CD14-positive monocyte (primary cell): ENCODE data around the gene PFDN1. TPM values are rescaled to one million over a fixed set of nuclear protein-coding genes. Genes with fewer than 3 reads are reported as not detected.

ENCODE experiments used
- DNase-seq, 3 donors: peaks; one replicate each; pipeline ENCODE4 v3.0.0-alpha.2; 2011 to 2022
- H2AFZ ChIP-seq: 2 replicates; pipeline ENCODE4 v1.6.0; 2012; ENCODE audit warnings: mild to moderate bottlenecking, low read depth, low read length, inconsistent platforms; ENCODE audit not compliant: insufficient read depth, poor library complexity, severe bottlenecking
- H3K27ac ChIP-seq, 2 donors: 1 replicate in 1 of 2; 2 replicates in 1 of 2; pipeline ENCODE4 v1.5.1; 2012 to 2013; ENCODE audit warnings: low read length in 2 of 2, control low read depth in 1 of 2, inconsistent platforms in 1 of 2, low read depth in 1 of 2, mild to moderate bottlenecking in 1 of 2
- H3K27me3 ChIP-seq, 2 donors: one replicate each; pipeline versions ENCODE4 v1.6.0 to v1.6.1; 2011 to 2013; ENCODE audit warnings: low read length in 2 of 2; ENCODE audit not compliant: control insufficient read depth in 2 of 2, insufficient read depth in 2 of 2
- H3K36me3 ChIP-seq, 2 donors: replicated peaks in 1 of 2; 1 replicate in 1 of 2; 2 replicates in 1 of 2; pipeline versions ENCODE4 v1.5.1 to v1.6.1; 2012 to 2013; ENCODE audit warnings: low read length in 2 of 2, control low read depth in 1 of 2, inconsistent platforms in 1 of 2, mild to moderate bottlenecking in 1 of 2; ENCODE audit not compliant: insufficient read depth in 2 of 2, control insufficient read depth in 1 of 2
- H3K4me1 ChIP-seq, 2 donors: 1 replicate in 1 of 2; 2 replicates in 1 of 2; pipeline versions ENCODE4 v1.5.1 to v1.6.1; 2012 to 2013; ENCODE audit warnings: low read length in 2 of 2, control low read depth in 1 of 2, inconsistent platforms in 1 of 2, mild to moderate bottlenecking in 1 of 2, moderate library complexity in 1 of 2; ENCODE audit not compliant: insufficient read depth in 2 of 2, control insufficient read depth in 1 of 2
- H3K4me2 ChIP-seq: replicated peaks from 2 replicates; pipeline ENCODE3; 2012; ENCODE audit warnings: low read length, moderate library complexity, mild to moderate bottlenecking; ENCODE audit not compliant: poor library complexity, severe bottlenecking; ENCODE audit errors: extremely low read depth
- H3K4me3 ChIP-seq, 3 experiments: fragments of 200-600 bp in 1 of 3; sonication (generic) in 1 of 3; replicated peaks in 1 of 3; 1 replicate in 2 of 3; 2 replicates in 1 of 3; pipeline ENCODE4 v1.5.1; 2011 to 2013; ENCODE audit warnings: low read length in 3 of 3, mild to moderate bottlenecking in 3 of 3, control low read depth in 2 of 3, low read depth in 2 of 3, inconsistent platforms in 1 of 3, moderate library complexity in 1 of 3
- H3K79me2 ChIP-seq: 2 replicates; pipeline ENCODE4 v1.6.0; 2012; ENCODE audit warnings: mild to moderate bottlenecking, control low read depth, inconsistent platforms, low read length, moderate library complexity; ENCODE audit not compliant: insufficient read depth
- H3K9ac ChIP-seq: 2 replicates; pipeline ENCODE4 v1.6.0; 2017; ENCODE audit warnings: low read length, mild to moderate bottlenecking; ENCODE audit not compliant: insufficient read depth, poor library complexity, severe bottlenecking
- H3K9me3 ChIP-seq, 2 donors: replicated peaks in 1 of 2; 1 replicate in 1 of 2; 2 replicates in 1 of 2; pipeline versions ENCODE4 v1.5.1 to v1.6.1; 2012 to 2013; ENCODE audit warnings: low read length in 2 of 2, control low read depth in 1 of 2; ENCODE audit not compliant: control insufficient read depth in 1 of 2, insufficient read depth in 1 of 2
- H4K20me1 ChIP-seq: 2 replicates; pipeline ENCODE4 v1.6.0; 2012; ENCODE audit warnings: mild to moderate bottlenecking, low read length, control low read depth, moderate library complexity; ENCODE audit not compliant: insufficient read depth
- H3K27ac Mint-ChIP-seq, 7 donors: one replicate each; pipeline ENCODE4 v1.8.0; 2020; ENCODE audit warnings: mild to moderate bottlenecking in 7 of 7, mixed read lengths in 7 of 7, moderate library complexity in 6 of 7, inconsistent platforms in 2 of 7
- H3K27me3 Mint-ChIP-seq, 3 donors: one replicate each; pipeline ENCODE4 v1.8.0; 2021 to 2022; ENCODE audit warnings: low read depth in 3 of 3, mild to moderate bottlenecking in 3 of 3, mixed read lengths in 3 of 3, moderate library complexity in 3 of 3, inconsistent platforms in 1 of 3
- H3K36me3 Mint-ChIP-seq, 2 donors: one replicate each; pipeline ENCODE4 v1.8.0; 2020; ENCODE audit warnings: mixed read lengths in 2 of 2, inconsistent platforms in 1 of 2, mild to moderate bottlenecking in 1 of 2
- H3K4me1 Mint-ChIP-seq: one replicate; pipeline ENCODE4 v1.8.0; 2020; ENCODE audit warnings: mild to moderate bottlenecking, mixed read lengths
- H3K4me3 Mint-ChIP-seq, 2 donors: one replicate each; pipeline ENCODE4 v1.8.0; 2020; ENCODE audit warnings: mild to moderate bottlenecking in 2 of 2, mixed read lengths in 2 of 2, moderate library complexity in 1 of 2
- H3K9me3 Mint-ChIP-seq, 7 donors: one replicate each; pipeline ENCODE4 v1.8.0; 2020 to 2022; ENCODE audit warnings: mixed read lengths in 7 of 7, mild to moderate bottlenecking in 6 of 7, moderate library complexity in 6 of 7, inconsistent platforms in 2 of 7
- CTCF ChIP-seq: fragments of 200-600 bp; IDR thresholded peaks from one replicate; pipeline ENCODE4 v1.8.0; 2022; ENCODE audit warnings: antibody characterized with exemption, mild to moderate bottlenecking
- WGBS: methylation state at CpG from one replicate; pipeline ENCODE4 v1.1.5; 2013; ENCODE audit warnings: missing lambda C conversion rate; ENCODE audit not compliant: insufficient coverage; 5-methylcytosine and 5-hydroxymethylcytosine counted together
- intact Hi-C, 2 donors: fragments of 100-400 bp; cut with micrococcal nuclease; formaldehyde crosslinking; loops; one replicate each; pipeline versions ENCODE4 v1.15.0 to v1.15.1; 2023
- polyA plus RNA-seq, 3 donors: library from polyadenylated mRNA; depleted of rRNA in 1 of 3; unstranded in 2 of 3; stranded (reverse) in 1 of 3; fragments of 300-500 nt in 2 of 3; fragments of >200 nt in 1 of 3; fragmentation: Illumina TruSeq in 2 of 3; gene quantifications; 1 replicate in 2 of 3; 2 replicates in 1 of 3; pipeline ENCODE4 v1.2.3, GENCODE V29; 2012 to 2021

The PFDN1 gene
- polyA plus RNA-seq, 3 donors: 44.7 to 105 (median 82.2) TPM

GRCh38 chr5:140293091-140293848 lies 9.6 kb downstream of the PFDN1 start:
- Mint-ChIP-seq H3K27ac (peak overlapping the region in 5 of 7 donors; percentile 2 to 61 (median 48)), H3K27me3 (no peaks in the 10 kb centered on the region), H3K4me1 (peaks cover 35% of the 10 kb centered on the region), H3K36me3 (peaks cover 15 to 31% of the 10 kb centered on the region in 2 donors), H3K9me3 (no peaks in the 10 kb centered on the region), H3K4me3 (no peak overlapping the region)
- H3K9me3 ChIP-seq: no peaks in the 10 kb centered on the region
- no peak overlapping the region for H3K4me2 ChIP-seq
- WGBS: 100% methylated on average over 1 of the region's 4 CpGs
- H3K4me1 ChIP-seq: peaks cover 11 to 23% of the 10 kb centered on the region in 2 donors
- no peak overlapping the region for H3K9ac ChIP-seq
- peaks cover 100% of the 10 kb centered on the region for H3K79me2 ChIP-seq
- no peak overlapping the region for H2AFZ ChIP-seq
- TF ChIP-seq CTCF: no peak
- H3K27me3 ChIP-seq: no peaks in the 10 kb centered on the region
- H4K20me1 ChIP-seq: no peaks in the 10 kb centered on the region
- peak in 1 of 3 donors; percentile 15 for DNase-seq
- H3K4me3 ChIP-seq: no peak overlapping the region
- no peak overlapping the region for H3K27ac ChIP-seq
- H3K36me3 ChIP-seq: peaks cover 3 to 27% of the 10 kb centered on the region in 2 donors
- intact Hi-C loops: no loop called here

- H3K4me2 ChIP-seq: no peak overlapping the region
- H3K4me3 Mint-ChIP-seq: no peak overlapping the region
- peaks cover 100% of the 10 kb centered on the region for H3K79me2 ChIP-seq
These were observed 10.5 kb downstream of the PFDN1 start for GRCh38 chr5:140292212-140293036.

More at GRCh38 chr5:140292212-140293036, 10.5 kb downstream of the PFDN1 start:
- Histone ChIP-seq H3K36me3 (peaks cover 3 to 20% of the 10 kb centered on the region in 2 donors), H3K9me3 (no peaks in the 10 kb centered on the region), H3K27me3 (no peaks in the 10 kb centered on the region), H3K4me1 (peaks cover 11 to 23% of the 10 kb centered on the region in 2 donors), H4K20me1 (no peaks in the 10 kb centered on the region), H3K27ac (no peak overlapping the region), H2AFZ (no peak overlapping the region), H3K9ac (no peak overlapping the region), H3K4me3 (no peak overlapping the region)
- peaks cover 33% of the 10 kb centered on the region for H3K4me1 Mint-ChIP-seq
- H3K36me3 Mint-ChIP-seq: peaks cover 12 to 25% of the 10 kb centered on the region in 2 donors
- no CpG with 5 or more reads among the region's 1 CpG for WGBS
- no peak for TF ChIP-seq CTCF
- H3K27ac Mint-ChIP-seq: peak overlapping the region in 1 of 7 donors; percentile 28
- no peaks in the 10 kb centered on the region for H3K9me3 Mint-ChIP-seq
- no peak for DNase-seq
- H3K27me3 Mint-ChIP-seq: no peaks in the 10 kb centered on the region
- intact Hi-C loops: no loop called here
